Measurements from ENCODE around the gene P2RY8. TPM values are rescaled to one million over a fixed set of nuclear protein-coding genes. Genes with fewer than 3 reads are reported as not detected.
A peak's percentile ranks its signal among the peaks of the same experiment; 100 is the strongest.

P2RY8 gene
- total RNA-seq, 1 donor from 2014 or later, result 3.0 TPM

DNA sequence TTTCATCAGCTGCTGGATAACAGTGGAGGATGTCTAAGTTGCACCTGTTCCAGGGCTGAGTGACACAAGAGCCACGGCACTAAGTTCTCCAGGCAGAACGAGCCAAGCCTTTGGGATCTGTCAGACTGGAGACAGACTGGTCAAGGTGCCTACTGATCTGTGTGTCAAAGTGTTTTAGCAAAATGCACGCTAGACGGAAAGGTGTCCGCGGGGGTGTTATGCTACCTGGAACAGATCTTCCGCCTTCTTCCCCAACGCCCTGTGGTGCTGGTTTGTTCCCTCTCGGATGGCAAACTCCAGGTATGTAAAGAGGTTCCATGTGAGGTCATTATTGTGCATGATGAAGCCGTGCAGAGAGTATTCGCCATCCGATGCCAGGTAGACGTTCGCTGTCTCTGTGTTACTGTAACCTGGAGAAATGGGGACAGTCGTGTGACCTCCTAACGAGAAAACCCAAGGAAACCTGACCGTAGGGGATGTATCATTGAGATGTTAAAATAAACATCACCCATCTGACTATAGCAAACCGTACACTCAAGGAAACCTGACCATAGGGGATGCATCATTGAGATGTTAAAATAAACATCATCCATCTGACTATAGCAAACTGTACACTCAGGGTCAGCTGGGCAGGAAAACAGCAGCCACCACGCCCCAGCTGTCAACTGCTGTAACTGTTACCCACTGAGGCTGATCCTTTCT lies 115.4 kb downstream of the P2RY8 start:
- peaks cover 54% of the 10 kb centered on the region for H3K36me3 ChIP-seq
- no peaks in the 10 kb centered on the region for H3K27me3 ChIP-seq (ENCODE audit: low read depth)
- H3K9me3 ChIP-seq, result peaks cover 21% of the 10 kb centered on the region
- TF ChIP-seq, protein P1, sequence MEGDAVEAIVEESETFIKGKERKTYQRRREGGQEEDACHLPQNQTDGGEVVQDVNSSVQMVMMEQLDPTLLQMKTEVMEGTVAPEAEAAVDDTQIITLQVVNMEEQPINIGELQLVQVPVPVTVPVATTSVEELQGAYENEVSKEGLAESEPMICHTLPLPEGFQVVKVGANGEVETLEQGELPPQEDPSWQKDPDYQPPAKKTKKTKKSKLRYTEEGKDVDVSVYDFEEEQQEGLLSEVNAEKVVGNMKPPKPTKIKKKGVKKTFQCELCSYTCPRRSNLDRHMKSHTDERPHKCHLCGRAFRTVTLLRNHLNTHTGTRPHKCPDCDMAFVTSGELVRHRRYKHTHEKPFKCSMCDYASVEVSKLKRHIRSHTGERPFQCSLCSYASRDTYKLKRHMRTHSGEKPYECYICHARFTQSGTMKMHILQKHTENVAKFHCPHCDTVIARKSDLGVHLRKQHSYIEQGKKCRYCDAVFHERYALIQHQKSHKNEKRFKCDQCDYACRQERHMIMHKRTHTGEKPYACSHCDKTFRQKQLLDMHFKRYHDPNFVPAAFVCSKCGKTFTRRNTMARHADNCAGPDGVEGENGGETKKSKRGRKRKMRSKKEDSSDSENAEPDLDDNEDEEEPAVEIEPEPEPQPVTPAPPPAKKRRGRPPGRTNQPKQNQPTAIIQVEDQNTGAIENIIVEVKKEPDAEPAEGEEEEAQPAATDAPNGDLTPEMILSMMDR (IDR thresholded peaks at IDR 0.05), result no peak
- no peaks in the 10 kb centered on the region for H3K4me1 ChIP-seq
- intact Hi-C loops (cut with DNase I), result no loop called here
- DNase-seq, result peak; percentile 21
- H3K4me3 ChIP-seq, result no peak overlapping the region
- no peak for ATAC-seq
- no peak overlapping the region for H3K27ac ChIP-seq

DNA sequence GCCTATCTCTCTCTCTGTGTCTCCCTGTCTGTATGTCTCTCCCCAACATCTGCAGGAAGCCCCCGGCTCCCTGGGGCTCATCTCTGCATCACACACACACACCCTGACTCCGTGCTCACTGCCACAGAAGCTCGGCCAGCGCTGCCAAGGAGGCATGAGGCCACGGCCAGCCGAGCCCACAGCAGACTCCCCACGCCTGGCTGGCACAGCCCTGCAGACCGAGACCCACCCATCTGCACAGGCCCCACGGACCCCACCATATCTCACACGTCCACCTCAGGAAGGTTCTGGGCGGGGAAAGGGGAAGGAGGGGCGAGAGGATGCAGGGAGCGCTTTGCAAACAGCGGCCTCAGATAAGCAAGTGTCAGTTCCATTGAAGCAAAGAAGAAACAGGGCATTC lies 116.6 kb downstream of the P2RY8 start:
- H3K4me1 ChIP-seq, result no peaks in the 10 kb centered on the region
- H3K36me3 ChIP-seq, result peaks cover 42% of the 10 kb centered on the region
- H3K27ac ChIP-seq, result no peak overlapping the region
- no peak overlapping the region for H3K4me3 ChIP-seq
- peaks cover 21% of the 10 kb centered on the region for H3K9me3 ChIP-seq
- DNase-seq (peak; percentile 41), ATAC-seq (no peak)
- TF ChIP-seq, protein P1 (IDR thresholded peaks at IDR 0.05), result no peak
- intact Hi-C loops (cut with DNase I), result no loop called here
- H3K27me3 ChIP-seq (ENCODE audit: low read depth), result no peaks in the 10 kb centered on the region

DNA sequence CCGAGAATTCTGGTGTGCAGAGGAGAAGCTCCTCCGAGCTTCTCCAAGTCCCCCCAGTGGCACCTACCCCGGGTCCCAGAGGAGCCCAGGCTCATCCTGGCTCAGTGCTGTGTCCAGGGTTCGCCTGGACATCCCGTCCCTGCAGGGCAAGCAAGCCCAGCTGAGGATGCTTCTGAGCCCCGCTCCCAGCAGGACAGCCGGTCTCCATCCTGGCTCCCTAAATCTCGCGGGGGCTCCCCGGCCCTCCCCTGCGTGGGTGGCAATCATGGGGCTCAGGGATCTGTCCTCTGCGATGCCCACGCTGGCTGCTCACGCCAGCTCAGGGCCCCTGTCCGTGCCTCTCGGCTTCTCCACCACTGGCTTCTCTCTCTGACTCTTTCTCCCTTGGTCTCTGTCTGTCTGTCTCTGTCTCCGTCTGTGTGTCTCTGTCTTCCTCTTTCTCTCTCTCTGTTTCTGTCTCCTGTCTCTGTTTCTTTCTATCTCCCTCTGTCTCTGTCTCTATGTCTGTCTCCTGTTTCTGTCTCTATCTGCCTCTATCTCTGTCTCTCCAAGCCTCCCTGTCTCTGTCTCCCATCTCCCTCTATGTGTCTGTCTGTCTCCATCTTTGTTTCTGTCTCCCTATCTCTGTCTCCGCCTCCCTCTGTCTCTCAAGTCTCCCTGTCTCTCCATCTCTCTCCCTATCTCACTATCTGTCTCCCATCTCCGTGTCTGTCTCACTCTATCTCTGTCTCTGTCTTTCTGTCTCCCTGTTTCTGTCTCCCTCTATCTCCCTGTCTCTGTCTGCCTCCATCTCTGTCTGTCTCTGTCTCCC lies 117.2 kb downstream of the P2RY8 start:
- TF ChIP-seq, protein P1 (IDR thresholded peaks at IDR 0.05), result no peak
- Histone ChIP-seq H3K4me3 (no peak overlapping the region), H3K36me3 (peaks cover 37% of the 10 kb centered on the region), H3K9me3 (peaks cover 21% of the 10 kb centered on the region), H3K27ac (no peak overlapping the region), H3K27me3 (ENCODE audit: low read depth) (no peaks in the 10 kb centered on the region), H3K4me1 (no peaks in the 10 kb centered on the region)
- DNase-seq, result peak; percentile 34
- intact Hi-C loops (cut with DNase I), result no loop called here
- ATAC-seq, result no peak

DNA sequence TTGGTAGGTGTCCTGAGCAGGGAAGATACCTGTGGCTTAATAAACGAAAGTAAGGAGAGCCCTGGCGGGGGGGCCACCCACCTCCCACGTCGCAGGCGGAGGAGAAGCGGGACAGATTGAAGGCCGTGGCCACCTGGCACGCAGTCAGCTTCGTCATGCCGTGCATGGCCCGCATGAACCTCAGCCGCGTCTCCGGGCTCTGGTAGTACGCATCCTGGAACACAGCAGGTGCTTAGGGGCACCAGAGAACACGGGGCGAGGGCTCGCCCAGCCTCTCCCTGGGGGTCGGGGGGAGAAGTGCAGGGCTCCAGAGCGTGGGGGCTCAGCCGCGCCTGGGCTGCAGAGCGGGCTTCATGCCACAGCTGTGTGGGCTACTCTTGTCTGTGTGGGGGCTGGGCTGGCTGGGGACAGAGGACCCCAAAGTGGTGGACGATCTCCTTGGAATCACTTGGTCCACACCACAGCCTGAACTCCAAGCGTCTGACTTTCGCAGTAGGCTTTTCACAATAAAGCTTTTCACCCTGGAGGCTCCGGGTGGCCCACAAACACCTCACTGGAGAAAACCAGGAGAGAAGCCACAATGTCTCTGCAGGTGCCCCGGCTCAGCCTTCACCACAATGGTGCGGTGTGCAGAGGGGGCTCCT lies 118.0 kb downstream of the P2RY8 start:
- peaks cover 21% of the 10 kb centered on the region for H3K9me3 ChIP-seq
- intact Hi-C loops (cut with DNase I), result no loop called here
- H3K27ac ChIP-seq, result no peak overlapping the region
- TF ChIP-seq, protein P1 (IDR thresholded peaks at IDR 0.05), result no peak
- no peak overlapping the region for H3K4me3 ChIP-seq
- no peaks in the 10 kb centered on the region for H3K4me1 ChIP-seq
- H3K27me3 ChIP-seq (ENCODE audit: low read depth), result no peaks in the 10 kb centered on the region
- H3K36me3 ChIP-seq, result peaks cover 43% of the 10 kb centered on the region
- ATAC-seq (no peak), DNase-seq (peak; percentile 45)

DNA sequence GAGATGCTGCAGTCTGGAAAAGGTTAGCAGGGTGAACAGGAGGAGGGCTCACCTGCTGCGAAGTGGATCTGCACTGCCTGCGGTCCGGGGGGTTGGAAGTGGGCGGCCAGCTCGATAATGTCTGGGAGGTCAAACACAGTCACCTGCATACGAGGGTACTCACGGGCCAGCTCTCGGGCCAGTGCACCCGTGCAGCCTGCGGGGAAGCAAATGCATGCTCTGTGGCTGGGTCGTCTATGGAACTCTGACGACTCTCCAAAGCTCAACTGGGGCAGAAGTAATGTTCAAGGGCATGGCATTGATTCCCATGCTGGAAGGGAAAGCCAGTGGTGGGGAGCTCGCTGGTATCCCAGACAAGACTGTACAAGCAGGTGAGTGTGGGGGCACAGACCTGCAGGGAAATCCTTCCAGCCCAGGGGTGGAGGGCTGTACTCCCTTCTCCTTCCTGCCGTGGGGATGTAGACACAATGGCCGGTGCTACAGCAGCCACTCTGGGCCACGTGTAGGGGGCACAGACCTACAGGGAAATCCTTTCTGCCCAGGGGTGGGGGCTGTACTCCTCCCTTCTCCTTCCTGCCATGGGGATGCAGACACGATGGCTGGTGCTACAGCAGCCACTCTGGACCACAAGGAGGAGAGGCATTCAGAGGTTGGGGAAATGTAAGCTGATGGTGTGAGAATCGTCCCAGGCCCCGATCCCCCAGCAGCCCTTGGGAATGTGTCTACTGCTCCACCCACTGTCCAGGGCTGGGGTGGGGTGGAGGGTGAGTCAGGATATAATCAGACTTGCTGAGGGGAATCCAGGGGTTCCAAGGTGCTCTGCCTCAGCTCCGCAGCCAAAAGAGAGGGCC lies 118.8 kb downstream of the P2RY8 start:
- DNase-seq (peak; percentile 33), ATAC-seq (no peak)
- intact Hi-C loops (cut with DNase I), result no loop called here
- TF ChIP-seq, protein P1 (IDR thresholded peaks at IDR 0.05), result no peak
- no peaks in the 10 kb centered on the region for H3K27me3 ChIP-seq (ENCODE audit: low read depth)
- peaks cover 52% of the 10 kb centered on the region for H3K36me3 ChIP-seq
- no peak overlapping the region for H3K4me3 ChIP-seq
- no peak overlapping the region for H3K27ac ChIP-seq
- peaks cover 21% of the 10 kb centered on the region for H3K9me3 ChIP-seq
- no peaks in the 10 kb centered on the region for H3K4me1 ChIP-seq

Data from lower lobe of right lung (tissue), 2 donors.